ENCODE results near the gene ARX. TPM values are rescaled to one million over a fixed set of nuclear protein-coding genes. Genes with fewer than 3 reads are reported as not detected.

ARX gene
- total and polyA plus RNA-seq, 11 donors: not detected

GRCh38 chrX:24963823-24964222, 51.9 kb downstream of the ARX start:
- 76 to 87% (median 79%) methylated on average over 2 of the region's 2 CpGs for WGBS, 4 donors
- no peak for ATAC-seq
- DNase-seq: no peak
- no peak overlapping the region for H3K27ac ChIP-seq
- H3K27me3 ChIP-seq: no peaks in the 10 kb centered on the region
- intact Hi-C loops (cut with DNase I): no loop called here
- no peaks in the 10 kb centered on the region for H3K9me3 ChIP-seq
- no peaks in the 10 kb centered on the region for H3K4me1 ChIP-seq
- no peak overlapping the region for H3K4me3 ChIP-seq
- no peaks in the 10 kb centered on the region for H3K36me3 ChIP-seq
- no peak for TF ChIP-seq POLR2A (IDR thresholded peaks at IDR 0.05)
- TF ChIP-seq, protein P1, sequence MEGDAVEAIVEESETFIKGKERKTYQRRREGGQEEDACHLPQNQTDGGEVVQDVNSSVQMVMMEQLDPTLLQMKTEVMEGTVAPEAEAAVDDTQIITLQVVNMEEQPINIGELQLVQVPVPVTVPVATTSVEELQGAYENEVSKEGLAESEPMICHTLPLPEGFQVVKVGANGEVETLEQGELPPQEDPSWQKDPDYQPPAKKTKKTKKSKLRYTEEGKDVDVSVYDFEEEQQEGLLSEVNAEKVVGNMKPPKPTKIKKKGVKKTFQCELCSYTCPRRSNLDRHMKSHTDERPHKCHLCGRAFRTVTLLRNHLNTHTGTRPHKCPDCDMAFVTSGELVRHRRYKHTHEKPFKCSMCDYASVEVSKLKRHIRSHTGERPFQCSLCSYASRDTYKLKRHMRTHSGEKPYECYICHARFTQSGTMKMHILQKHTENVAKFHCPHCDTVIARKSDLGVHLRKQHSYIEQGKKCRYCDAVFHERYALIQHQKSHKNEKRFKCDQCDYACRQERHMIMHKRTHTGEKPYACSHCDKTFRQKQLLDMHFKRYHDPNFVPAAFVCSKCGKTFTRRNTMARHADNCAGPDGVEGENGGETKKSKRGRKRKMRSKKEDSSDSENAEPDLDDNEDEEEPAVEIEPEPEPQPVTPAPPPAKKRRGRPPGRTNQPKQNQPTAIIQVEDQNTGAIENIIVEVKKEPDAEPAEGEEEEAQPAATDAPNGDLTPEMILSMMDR (IDR thresholded peaks at IDR 0.05): no peak

DNA sequence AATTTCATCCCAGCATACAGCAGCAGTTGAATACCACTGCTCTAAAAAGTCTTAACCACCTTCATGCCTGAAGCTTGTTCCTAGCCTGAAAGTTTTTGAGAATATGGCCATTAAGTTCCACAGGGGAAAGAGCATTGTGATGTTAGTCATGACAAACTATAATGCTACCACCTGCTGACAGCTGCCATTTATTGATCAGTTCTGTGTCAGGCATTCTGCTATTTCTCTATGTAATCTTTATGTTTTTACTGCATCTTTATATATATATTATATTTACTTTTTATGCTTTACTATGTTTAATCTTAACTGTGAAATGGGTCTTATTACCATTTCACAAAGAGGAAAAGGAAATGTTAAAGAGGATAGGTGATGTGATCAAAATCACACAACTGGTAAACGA, 54.0 kb downstream of the ARX start:
- H3K27me3 ChIP-seq: no peaks in the 10 kb centered on the region
- intact Hi-C loops (cut with DNase I): no loop called here
- H3K4me1 ChIP-seq: no peaks in the 10 kb centered on the region
- H3K27ac ChIP-seq: no peak overlapping the region
- DNase-seq (no peak), ATAC-seq (no peak)
- no peak overlapping the region for H3K4me3 ChIP-seq
- no peak for TF ChIP-seq POLR2A (IDR thresholded peaks at IDR 0.05)
- TF ChIP-seq, protein P1 (IDR thresholded peaks at IDR 0.05): no peak
- H3K36me3 ChIP-seq: no peaks in the 10 kb centered on the region
- no peaks in the 10 kb centered on the region for H3K9me3 ChIP-seq
- WGBS, 4 donors: 64 to 95% (median 79%) methylated on average over 1 of the region's 1 CpG

DNA sequence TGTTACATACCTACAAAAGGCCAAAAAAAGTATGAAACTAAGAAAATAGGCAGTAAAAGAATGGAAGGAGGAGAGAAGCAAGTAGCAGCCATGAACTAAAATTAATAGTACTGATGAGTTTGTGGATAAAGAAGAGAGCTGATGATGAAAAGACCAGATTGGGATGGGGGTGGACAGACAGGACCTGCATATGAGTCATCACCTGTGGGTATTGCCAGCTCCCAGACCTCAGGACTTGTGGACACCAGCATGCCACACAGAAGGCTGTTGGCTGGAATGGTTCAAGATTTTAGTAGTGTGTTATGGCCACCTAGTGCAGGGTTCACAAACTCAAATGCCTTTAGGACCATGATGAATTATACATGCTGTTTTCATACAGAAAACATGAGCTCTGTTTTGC, 58.9 kb downstream of the ARX start:
- H3K4me1 ChIP-seq: no peaks in the 10 kb centered on the region
- DNase-seq: no peak

GRCh38 chrX:24955372-24955930, 60.3 kb downstream of the ARX start:
- Histone ChIP-seq H3K4me1 (no peaks in the 10 kb centered on the region), H3K9me3 (no peaks in the 10 kb centered on the region), H3K4me3 (no peak overlapping the region), H3K27ac (no peak overlapping the region), H3K27me3 (no peaks in the 10 kb centered on the region), H3K36me3 (no peaks in the 10 kb centered on the region)
- TF ChIP-seq, protein P1 (IDR thresholded peaks at IDR 0.05): no peak
- no peak for TF ChIP-seq POLR2A (IDR thresholded peaks at IDR 0.05)
- intact Hi-C loops (cut with DNase I): no loop called here
- no peak for DNase-seq
- 71 to 98% (median 93%) methylated on average over 2 of the region's 2 CpGs for WGBS, 4 donors
- no peak for ATAC-seq

More for the DNA sequence above, 58.9 kb downstream of the ARX start:
- Histone ChIP-seq H3K9me3 (no peaks in the 10 kb centered on the region), H3K27ac (no peak overlapping the region), H3K36me3 (no peaks in the 10 kb centered on the region), H3K27me3 (no peaks in the 10 kb centered on the region), H3K4me3 (no peak overlapping the region)
- no peak for ATAC-seq
- TF ChIP-seq, protein P1 (IDR thresholded peaks at IDR 0.05): no peak
- TF ChIP-seq POLR2A (IDR thresholded peaks at IDR 0.05): no peak
- intact Hi-C loops (cut with DNase I): no loop called here
